BE2C (cell line): Measurements from ENCODE around the gene TDRD6.

Experiments
- DNase-seq: peaks from one replicate; pipeline ENCODE4 v3.0.0-alpha.2; 2020
- H3K27me3 ChIP-seq: fragments of 250-450 bp; sonication (Bioruptor Pico); 2 replicates; pipeline ENCODE4 v1.5.1; 2020; ENCODE audit warnings: mild to moderate bottlenecking
- H3K36me3 ChIP-seq: fragments of 250-450 bp; sonication (Bioruptor Pico); 2 replicates; pipeline ENCODE4 v1.5.1; 2020; ENCODE audit warnings: mild to moderate bottlenecking
- H3K4me1 ChIP-seq: fragments of 250-450 bp; sonication (Bioruptor Pico); 2 replicates; pipeline ENCODE4 v1.5.1; 2020
- H3K4me3 ChIP-seq: 2 replicates; pipeline ENCODE4 v1.5.1; 2011; ENCODE audit warnings: low read depth, low read length
- H3K9me3 ChIP-seq: fragments of 250-450 bp; sonication (Bioruptor Pico); 2 replicates; pipeline ENCODE4 v1.5.1; 2020
- CTCF ChIP-seq: IDR thresholded peaks from 2 replicates; pipeline ENCODE4 v1.5.1; 2012; ENCODE audit warnings: mild to moderate bottlenecking, low read depth, low read length

TDRD6 gene

DNA sequence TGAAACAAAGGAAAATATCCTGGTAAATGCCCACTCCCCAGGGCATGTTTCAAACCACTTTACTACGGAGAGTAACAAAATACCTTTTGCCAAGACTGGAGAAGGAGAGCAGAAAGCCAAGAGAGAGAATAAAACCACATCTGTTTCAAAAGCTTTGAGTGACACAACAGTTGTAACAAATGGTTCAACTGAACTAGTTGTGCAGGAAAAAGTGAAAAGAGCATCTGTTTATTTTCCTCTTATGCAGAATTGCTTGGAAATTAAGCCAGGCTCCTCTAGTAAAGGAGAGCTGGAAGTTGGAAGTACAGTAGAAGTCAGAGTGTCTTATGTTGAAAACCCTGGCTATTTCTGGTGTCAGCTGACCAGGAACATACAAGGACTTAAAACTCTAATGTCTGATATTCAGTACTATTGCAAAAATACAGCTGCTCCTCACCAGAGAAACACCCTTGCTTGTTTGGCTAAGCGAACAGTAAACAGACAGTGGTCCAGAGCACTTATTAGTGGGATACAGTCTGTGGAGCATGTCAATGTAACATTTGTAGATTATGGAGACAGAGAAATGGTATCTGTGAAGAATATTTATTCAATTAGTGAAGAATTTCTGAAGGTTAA is 2.6 kb downstream of the TDRD6 start:
- H3K4me3 ChIP-seq = no peak overlapping the region
- TF ChIP-seq CTCF = no peak
- no peaks in the 10 kb centered on the region for H3K36me3 ChIP-seq
- no peaks in the 10 kb centered on the region for H3K9me3 ChIP-seq
- H3K4me1 ChIP-seq = no peaks in the 10 kb centered on the region
- DNase-seq = no peak
- no peaks in the 10 kb centered on the region for H3K27me3 ChIP-seq

DNA sequence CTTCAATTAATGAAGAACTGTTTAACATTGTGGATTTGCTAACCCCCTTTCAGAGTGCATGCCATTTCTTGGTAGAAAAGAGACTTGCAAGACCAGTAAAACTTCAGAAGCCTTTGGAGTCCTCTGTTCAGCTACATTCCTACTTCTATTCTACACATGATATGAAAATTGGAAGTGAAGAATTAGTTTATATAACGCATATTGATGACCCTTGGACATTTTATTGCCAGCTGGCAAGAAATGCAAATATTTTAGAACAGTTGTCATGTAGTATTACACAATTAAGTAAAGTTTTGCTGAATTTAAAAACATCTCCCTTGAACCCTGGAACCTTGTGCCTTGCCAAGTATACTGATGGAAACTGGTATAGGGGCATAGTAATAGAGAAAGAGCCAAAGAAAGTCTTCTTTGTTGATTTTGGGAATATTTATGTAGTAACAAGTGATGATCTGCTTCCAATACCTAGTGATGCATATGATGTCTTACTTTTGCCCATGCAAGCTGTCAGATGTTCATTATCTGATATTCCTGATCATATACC is 3.3 kb downstream of the TDRD6 start:
- no peak overlapping the region for H3K4me3 ChIP-seq
- no peak for DNase-seq
- H3K36me3 ChIP-seq = no peaks in the 10 kb centered on the region
- no peaks in the 10 kb centered on the region for H3K9me3 ChIP-seq
- TF ChIP-seq CTCF = no peak
- no peaks in the 10 kb centered on the region for H3K27me3 ChIP-seq
- no peaks in the 10 kb centered on the region for H3K4me1 ChIP-seq

GRCh38 chr6:46699970-46700369 is 12.3 kb downstream of the TDRD6 start:
- no peak for TF ChIP-seq CTCF
- Histone ChIP-seq H3K9me3 (no peaks in the 10 kb centered on the region), H3K4me3 (no peak overlapping the region), H3K36me3 (no peaks in the 10 kb centered on the region), H3K4me1 (no peaks in the 10 kb centered on the region), H3K27me3 (no peaks in the 10 kb centered on the region)
- DNase-seq = no peak

- H3K27me3 ChIP-seq = no peaks in the 10 kb centered on the region
- H3K36me3 ChIP-seq = no peaks in the 10 kb centered on the region
- DNase-seq = no peak
Observed at GRCh38 chr6:46704562-46704961, 16.9 kb downstream of the TDRD6 start.

GRCh38 chr6:46706464-46706863 is 18.8 kb downstream of the TDRD6 start:
- no peak for DNase-seq
- Histone ChIP-seq H3K4me1 (no peaks in the 10 kb centered on the region), H3K27me3 (no peaks in the 10 kb centered on the region), H3K9me3 (no peaks in the 10 kb centered on the region), H3K36me3 (no peaks in the 10 kb centered on the region), H3K4me3 (no peak overlapping the region)
- TF ChIP-seq CTCF = no peak

More at GRCh38 chr6:46704562-46704961, 16.9 kb downstream of the TDRD6 start:
- no peaks in the 10 kb centered on the region for H3K9me3 ChIP-seq
- H3K4me1 ChIP-seq = no peaks in the 10 kb centered on the region
- TF ChIP-seq CTCF = no peak
- H3K4me3 ChIP-seq = no peak overlapping the region

DNA sequence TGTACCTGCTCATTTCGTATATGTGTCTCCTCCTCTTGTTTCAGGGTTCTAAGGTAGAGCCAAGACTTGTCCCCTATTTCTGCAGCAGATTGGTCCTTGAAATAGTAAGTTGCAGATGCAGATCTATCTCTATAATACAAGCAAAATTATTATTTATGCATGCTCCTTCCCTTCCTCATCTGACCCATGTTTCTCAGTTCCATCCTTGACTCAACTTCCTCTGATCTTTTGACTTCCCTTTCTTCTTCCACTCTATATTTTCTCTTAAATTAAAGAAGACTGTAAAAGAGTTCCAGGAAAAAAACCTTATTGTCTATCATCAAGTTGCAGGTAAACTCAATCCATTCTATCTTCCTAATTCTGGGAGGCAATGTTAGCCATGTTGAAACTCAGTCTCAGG is 23.8 kb downstream of the TDRD6 start:
- H3K36me3 ChIP-seq = no peaks in the 10 kb centered on the region
- H3K4me1 ChIP-seq = no peaks in the 10 kb centered on the region
- no peaks in the 10 kb centered on the region for H3K9me3 ChIP-seq
- DNase-seq = no peak
- H3K4me3 ChIP-seq = no peak overlapping the region
- TF ChIP-seq CTCF = no peak
- H3K27me3 ChIP-seq = no peaks in the 10 kb centered on the region
